Duodenal mucosa (tissue), 2 donors: ENCODE data around the gene EOMES.
"Not testable (repeated sequence)": the region's sequence is repeated elsewhere in the genome, so short reads cannot be mapped to it uniquely, and the experiment has no call there.

Experiments
- H3K27ac ChIP-seq: one replicate; pipeline ENCODE4 v1.7.0; 2013; ENCODE audit warnings: low read depth, low read length
- H3K27me3 ChIP-seq, 2 donors: one replicate each; pipeline ENCODE4 v1.7.0; 2013; ENCODE audit warnings: low read length in 2 of 2, control low read depth in 1 of 2; ENCODE audit not compliant: insufficient read depth in 2 of 2, control insufficient read depth in 1 of 2
- H3K36me3 ChIP-seq, 2 donors: one replicate each; pipeline ENCODE4 v1.7.0; 2013; ENCODE audit warnings: low read length in 2 of 2, control low read depth in 1 of 2; ENCODE audit not compliant: insufficient read depth in 2 of 2, control insufficient read depth in 1 of 2
- H3K4me1 ChIP-seq, 2 donors: one replicate each; pipeline ENCODE4 v1.7.0; 2013; ENCODE audit warnings: low read length in 2 of 2, control low read depth in 1 of 2; ENCODE audit not compliant: insufficient read depth in 2 of 2, control insufficient read depth in 1 of 2
- H3K4me3 ChIP-seq, 2 donors: one replicate each; pipeline ENCODE4 v1.7.0; 2013; ENCODE audit warnings: low read length in 2 of 2, low read depth in 1 of 2
- H3K9ac ChIP-seq, 2 donors: one replicate each; pipeline ENCODE4 v1.7.0; 2013; ENCODE audit warnings: low read length in 2 of 2, low read depth in 1 of 2
- H3K9me3 ChIP-seq, 2 donors: one replicate each; pipeline ENCODE4 v1.7.0; 2013; ENCODE audit warnings: low read length in 2 of 2, control low read depth in 1 of 2; ENCODE audit not compliant: control insufficient read depth in 1 of 2

The EOMES gene

GRCh38 chr3:27721717-27722564, at the start of gene EOMES:
EOMES (minus strand) TSS chr3:27722323; CDS start chr3:27722294, 29 bp downstream.
- Histone ChIP-seq H3K27me3 (peaks cover 68 to 84% of the 10 kb centered on the region in 2 donors), H3K4me1 (peaks cover 21 to 23% of the 10 kb centered on the region in 2 donors), H3K27ac (no peak within 1 kb of the TSS), H3K4me3 (peak within 1 kb of the TSS; percentile 57 to 66), H3K36me3 (no peaks in the 10 kb centered on the region), H3K9me3 (no peaks in the 10 kb centered on the region), H3K9ac (no peak within 1 kb of the TSS)

GRCh38 chr3:27770384-27770783, 48.3 kb upstream of the EOMES start:
- not testable (repeated sequence) for H3K27ac ChIP-seq, H3K27me3 ChIP-seq, H3K4me3 ChIP-seq, H3K9me3 ChIP-seq, H3K9ac ChIP-seq, H3K4me1 ChIP-seq, H3K36me3 ChIP-seq

GRCh38 chr3:27767000-27767399, 44.9 kb upstream of the EOMES start:
- Histone ChIP-seq H3K36me3 (no peaks in the 10 kb centered on the region), H3K27me3 (peaks cover 0 to 7% of the 10 kb centered on the region in 2 donors), H3K4me1 (no peaks in the 10 kb centered on the region), H3K27ac (no peak overlapping the region), H3K4me3 (no peak overlapping the region), H3K9me3 (no peaks in the 10 kb centered on the region), H3K9ac (no peak overlapping the region)

- H3K9me3 ChIP-seq, result no peaks in the 10 kb centered on the region
- no peaks in the 10 kb centered on the region for H3K36me3 ChIP-seq
- no peaks in the 10 kb centered on the region for H3K27me3 ChIP-seq
- no peak overlapping the region for H3K4me3 ChIP-seq
- no peaks in the 10 kb centered on the region for H3K4me1 ChIP-seq
- H3K27ac ChIP-seq, result no peak overlapping the region
- no peak overlapping the region for H3K9ac ChIP-seq
These were observed 36.0 kb upstream of the EOMES start for GRCh38 chr3:27758083-27758482.

GRCh38 chr3:27756877-27757276, 34.8 kb upstream of the EOMES start:
- no peaks in the 10 kb centered on the region for H3K4me1 ChIP-seq
- no peaks in the 10 kb centered on the region for H3K9me3 ChIP-seq
- H3K4me3 ChIP-seq, result no peak overlapping the region
- no peaks in the 10 kb centered on the region for H3K36me3 ChIP-seq
- H3K27me3 ChIP-seq, result no peaks in the 10 kb centered on the region
- H3K27ac ChIP-seq, result no peak overlapping the region
- H3K9ac ChIP-seq, result no peak overlapping the region

- Histone ChIP-seq H3K27me3 (no peaks in the 10 kb centered on the region), H3K9ac (no peak overlapping the region), H3K4me1 (no peaks in the 10 kb centered on the region), H3K27ac (no peak overlapping the region), H3K4me3 (no peak overlapping the region), H3K9me3 (no peaks in the 10 kb centered on the region), H3K36me3 (no peaks in the 10 kb centered on the region)
These were observed 30.8 kb upstream of the EOMES start for GRCh38 chr3:27752926-27753325.

GRCh38 chr3:27749643-27750042, 27.5 kb upstream of the EOMES start:
- Histone ChIP-seq H3K27me3 (no peaks in the 10 kb centered on the region), H3K4me1 (no peaks in the 10 kb centered on the region), H3K9ac (no peak overlapping the region), H3K27ac (no peak overlapping the region), H3K9me3 (no peaks in the 10 kb centered on the region), H3K36me3 (no peaks in the 10 kb centered on the region), H3K4me3 (no peak overlapping the region)

- Histone ChIP-seq H3K27ac (no peak overlapping the region), H3K36me3 (no peaks in the 10 kb centered on the region), H3K27me3 (no peaks in the 10 kb centered on the region), H3K9ac (no peak overlapping the region), H3K4me1 (no peaks in the 10 kb centered on the region), H3K9me3 (no peaks in the 10 kb centered on the region), H3K4me3 (no peak overlapping the region)
These were observed 24.7 kb upstream of the EOMES start for GRCh38 chr3:27746838-27747237.

GRCh38 chr3:27740854-27741253, 18.7 kb upstream of the EOMES start:
- no peaks in the 10 kb centered on the region for H3K36me3 ChIP-seq
- H3K27me3 ChIP-seq, result no peaks in the 10 kb centered on the region
- no peak overlapping the region for H3K4me3 ChIP-seq
- no peaks in the 10 kb centered on the region for H3K4me1 ChIP-seq
- no peak overlapping the region for H3K27ac ChIP-seq
- H3K9me3 ChIP-seq, result no peaks in the 10 kb centered on the region
- H3K9ac ChIP-seq, result no peak overlapping the region

- no peak overlapping the region for H3K27ac ChIP-seq
- no peak overlapping the region for H3K9ac ChIP-seq
- H3K27me3 ChIP-seq, result peaks cover 3 to 9% of the 10 kb centered on the region in 2 donors
These were observed 15.0 kb upstream of the EOMES start for GRCh38 chr3:27737091-27737490.

More at GRCh38 chr3:27737091-27737490, 15.0 kb upstream of the EOMES start:
- Histone ChIP-seq H3K36me3 (no peaks in the 10 kb centered on the region), H3K4me1 (no peaks in the 10 kb centered on the region), H3K4me3 (no peak overlapping the region), H3K9me3 (no peaks in the 10 kb centered on the region)
